Measurements from ENCODE around the gene BIN1. TPM values are rescaled to one million over a fixed set of nuclear protein-coding genes. Genes with fewer than 3 reads are reported as not detected.

Gene BIN1
- total RNA-seq, 2 experiments from 2014 or later: 1.5 to 14.1 TPM

GRCh38 chr2:127000937-127001336 lies 106.0 kb downstream of the BIN1 start:
- CTCF ChIA-PET (ENCODE audit: unreplicated experiment): no interaction called here
- intact Hi-C loops (cut with micrococcal nuclease; ENCODE audit: unreplicated experiment): no loop called here
- no peaks in the 10 kb centered on the region for H3K79me2 ChIP-seq (ENCODE audit: insufficient read depth, low read depth, low read length)
- H2AFZ ChIP-seq (ENCODE audit: low read length): no peak overlapping the region
- no peak overlapping the region for H3K27ac ChIP-seq (ENCODE audit: low read depth, low read length, poor library complexity, severe bottlenecking)
- no peak for DNase-seq (ENCODE audit: low spot score)
- TF ChIP-seq, protein P1, sequence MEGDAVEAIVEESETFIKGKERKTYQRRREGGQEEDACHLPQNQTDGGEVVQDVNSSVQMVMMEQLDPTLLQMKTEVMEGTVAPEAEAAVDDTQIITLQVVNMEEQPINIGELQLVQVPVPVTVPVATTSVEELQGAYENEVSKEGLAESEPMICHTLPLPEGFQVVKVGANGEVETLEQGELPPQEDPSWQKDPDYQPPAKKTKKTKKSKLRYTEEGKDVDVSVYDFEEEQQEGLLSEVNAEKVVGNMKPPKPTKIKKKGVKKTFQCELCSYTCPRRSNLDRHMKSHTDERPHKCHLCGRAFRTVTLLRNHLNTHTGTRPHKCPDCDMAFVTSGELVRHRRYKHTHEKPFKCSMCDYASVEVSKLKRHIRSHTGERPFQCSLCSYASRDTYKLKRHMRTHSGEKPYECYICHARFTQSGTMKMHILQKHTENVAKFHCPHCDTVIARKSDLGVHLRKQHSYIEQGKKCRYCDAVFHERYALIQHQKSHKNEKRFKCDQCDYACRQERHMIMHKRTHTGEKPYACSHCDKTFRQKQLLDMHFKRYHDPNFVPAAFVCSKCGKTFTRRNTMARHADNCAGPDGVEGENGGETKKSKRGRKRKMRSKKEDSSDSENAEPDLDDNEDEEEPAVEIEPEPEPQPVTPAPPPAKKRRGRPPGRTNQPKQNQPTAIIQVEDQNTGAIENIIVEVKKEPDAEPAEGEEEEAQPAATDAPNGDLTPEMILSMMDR (conservative IDR thresholded peaks at IDR 0.05; ENCODE audit: low read length): no peak
- no peak for TF ChIP-seq EZH2phosphoT487 (IDR thresholded peaks at IDR 0.05; ENCODE audit: borderline replicate concordance, low read depth, low read length)
- H3K9me2 ChIP-seq (ENCODE audit: insufficient read depth, low read length): no peaks in the 10 kb centered on the region
- POLR2A ChIA-PET: no interaction called here
- no peaks in the 10 kb centered on the region for H3K36me3 ChIP-seq (ENCODE audit: insufficient read depth, low read length)
- no peak overlapping the region for H3K4me3 ChIP-seq (ENCODE audit: low read depth, low read length, poor library complexity, severe bottlenecking)
- H4K20me1 ChIP-seq (ENCODE audit: insufficient read depth, low read length): no peaks in the 10 kb centered on the region
- H3K4me1 ChIP-seq (ENCODE audit: insufficient read depth, low read length, poor library complexity, severe bottlenecking): no peaks in the 10 kb centered on the region
- no peaks in the 10 kb centered on the region for H3K9me3 ChIP-seq (ENCODE audit: low read length)
- BruUV-seq (replicated peaks): no TSS peak
- H3K4me2 ChIP-seq (ENCODE audit: low read length): no peak overlapping the region

GRCh38 chr2:127000194-127000593 lies 106.8 kb downstream of the BIN1 start:
- Histone ChIP-seq H3K9me2 (ENCODE audit: insufficient read depth, low read length) (no peaks in the 10 kb centered on the region), H3K4me1 (ENCODE audit: insufficient read depth, low read length, poor library complexity, severe bottlenecking) (no peaks in the 10 kb centered on the region), H3K4me3 (ENCODE audit: low read depth, low read length, poor library complexity, severe bottlenecking) (no peak overlapping the region), H3K27ac (ENCODE audit: low read depth, low read length, poor library complexity, severe bottlenecking) (no peak overlapping the region), H3K9me3 (ENCODE audit: low read length) (no peaks in the 10 kb centered on the region), H3K4me2 (ENCODE audit: low read length) (no peak overlapping the region), H2AFZ (ENCODE audit: low read length) (no peak overlapping the region), H3K36me3 (ENCODE audit: insufficient read depth, low read length) (no peaks in the 10 kb centered on the region), H4K20me1 (ENCODE audit: insufficient read depth, low read length) (no peaks in the 10 kb centered on the region), H3K79me2 (ENCODE audit: insufficient read depth, low read depth, low read length) (no peaks in the 10 kb centered on the region)
- no peak for DNase-seq (ENCODE audit: low spot score)
- no TSS peak for BruUV-seq (replicated peaks)
- intact Hi-C loops (cut with micrococcal nuclease; ENCODE audit: unreplicated experiment): no loop called here
- TF ChIP-seq, protein P1 (conservative IDR thresholded peaks at IDR 0.05; ENCODE audit: low read length): no peak
- no peak for TF ChIP-seq EZH2phosphoT487 (IDR thresholded peaks at IDR 0.05; ENCODE audit: borderline replicate concordance, low read depth, low read length)
- POLR2A ChIA-PET: interaction anchor here (0.6 kb wide), 1 partner anchor 29 kb away, joined by 3 read pairs; no protein-coding TSS in a partner anchor
- CTCF ChIA-PET (ENCODE audit: unreplicated experiment): no interaction called here

- Histone ChIP-seq H3K4me2 (ENCODE audit: low read length) (no peak overlapping the region), H3K9me3 (ENCODE audit: low read length) (no peaks in the 10 kb centered on the region), H3K36me3 (ENCODE audit: insufficient read depth, low read length) (no peaks in the 10 kb centered on the region), H3K9me2 (ENCODE audit: insufficient read depth, low read length) (no peaks in the 10 kb centered on the region), H3K4me3 (ENCODE audit: low read depth, low read length, poor library complexity, severe bottlenecking) (no peak overlapping the region), H3K79me2 (ENCODE audit: insufficient read depth, low read depth, low read length) (no peaks in the 10 kb centered on the region), H3K27ac (ENCODE audit: low read depth, low read length, poor library complexity, severe bottlenecking) (no peak overlapping the region), H3K4me1 (ENCODE audit: insufficient read depth, low read length, poor library complexity, severe bottlenecking) (no peaks in the 10 kb centered on the region), H4K20me1 (ENCODE audit: insufficient read depth, low read length) (no peaks in the 10 kb centered on the region), H2AFZ (ENCODE audit: low read length) (no peak overlapping the region)
- no peak for DNase-seq (ENCODE audit: low spot score)
- ChIA-PET CTCF (ENCODE audit: unreplicated experiment) (no interaction called here), POLR2A (interaction anchor here (0.6 kb wide), 1 partner anchor 30 kb away, joined by 3 read pairs; no protein-coding TSS in a partner anchor)
- TF ChIP-seq, protein P1 (conservative IDR thresholded peaks at IDR 0.05; ENCODE audit: low read length): no peak
- no peak for TF ChIP-seq EZH2phosphoT487 (IDR thresholded peaks at IDR 0.05; ENCODE audit: borderline replicate concordance, low read depth, low read length)
- intact Hi-C loops (cut with micrococcal nuclease; ENCODE audit: unreplicated experiment): no loop called here
- no TSS peak for BruUV-seq (replicated peaks)
Measured at GRCh38 chr2:126999106-126999756, 107.7 kb downstream of the BIN1 start.
